Smooth muscle cell (in vitro differentiated cells): Measurements from ENCODE around the gene SELENOF. TPM values are rescaled to one million over a fixed set of nuclear protein-coding genes. Genes with fewer than 3 reads are reported as not detected.

ENCODE experiments used
- DNase-seq: peaks from one replicate; lab custom pipeline; 2025; ENCODE audit not compliant: unreplicated experiment; lab: John Stamatoyannopoulos, UW
- H2AFZ ChIP-seq: fragments of 200-600 bp; sonication (generic); 2 replicates; pipeline ENCODE4 v1.6.0; 2016; ENCODE audit warnings: antibody characterized with exemption, low read depth, mild to moderate bottlenecking
- H3F3A ChIP-seq: fragments of 200-600 bp; sonication (generic); 2 replicates; pipeline ENCODE4 v1.6.0; 2017; ENCODE audit warnings: antibody characterized with exemption, low read depth
- H3K27ac ChIP-seq: fragments of 200-600 bp; sonication (generic); 2 replicates; pipeline ENCODE4 v1.5.1; 2016; ENCODE audit warnings: low read depth, mild to moderate bottlenecking
- H3K27me3 ChIP-seq: fragments of 200-600 bp; sonication (generic); 2 replicates; pipeline ENCODE4 v1.6.1; 2016; ENCODE audit warnings: low read depth, mild to moderate bottlenecking
- H3K36me3 ChIP-seq: fragments of 200-600 bp; sonication (generic); 2 replicates; pipeline ENCODE4 v1.5.1; 2016; ENCODE audit warnings: low read depth
- H3K4me1 ChIP-seq: fragments of 200-600 bp; sonication (generic); 2 replicates; pipeline ENCODE4 v1.5.1; 2016; ENCODE audit warnings: low read depth
- H3K4me2 ChIP-seq: fragments of 200-600 bp; sonication (generic); 2 replicates; pipeline ENCODE4 v1.6.0; 2016; ENCODE audit warnings: mild to moderate bottlenecking
- H3K4me3 ChIP-seq: fragments of 200-600 bp; sonication (generic); 2 replicates; pipeline ENCODE4 v1.5.1; 2016; ENCODE audit warnings: mild to moderate bottlenecking
- H3K79me2 ChIP-seq: fragments of 200-600 bp; sonication (generic); 2 replicates; pipeline ENCODE4 v1.6.0; 2016; ENCODE audit warnings: low read depth, mild to moderate bottlenecking
- H3K9ac ChIP-seq: fragments of 200-600 bp; sonication (generic); 2 replicates; pipeline ENCODE4 v1.6.0; 2016; ENCODE audit warnings: low read depth
- H3K9me3 ChIP-seq: fragments of 200-600 bp; sonication (generic); replicated peaks from 2 replicates; pipeline ENCODE4 v1.5.1; 2016; ENCODE audit warnings: low read depth
- H4K20me1 ChIP-seq: fragments of 200-600 bp; sonication (generic); 2 replicates; pipeline ENCODE4 v1.6.0; 2016; ENCODE audit warnings: low read depth
- CTCF ChIP-seq: fragments of 200-600 bp; sonication (generic); IDR thresholded peaks from 2 replicates; pipeline ENCODE4 v1.5.1; 2017; ENCODE audit warnings: borderline replicate concordance, mild to moderate bottlenecking, antibody characterized with exemption; ENCODE audit not compliant: insufficient read depth, poor library complexity, severe bottlenecking
- WGBS: methylation state at CpG from one replicate; pipeline ENCODE4 v1.1.7; 2016; ENCODE audit warnings: low lambda C conversion rate; 5-methylcytosine and 5-hydroxymethylcytosine counted together
- polyA plus RNA-seq: library from polyadenylated mRNA; unstranded; fragments of >200 nt; fragmentation: Nextera tagmentation; extraction: Ambion mirVana; gene quantifications from 2 replicates; pipeline ENCODE4 v1.2.1, GENCODE V29; 2016
- total RNA-seq: library from RNA; depleted of rRNA; stranded (reverse); fragments of >200 nt; gene quantifications from 2 replicates; pipeline ENCODE4 v1.2.3, GENCODE V29; 2014

Gene SELENOF
- total and polyA plus RNA-seq, 2 experiments from 2014 or later = 185 to 252 TPM

DNA sequence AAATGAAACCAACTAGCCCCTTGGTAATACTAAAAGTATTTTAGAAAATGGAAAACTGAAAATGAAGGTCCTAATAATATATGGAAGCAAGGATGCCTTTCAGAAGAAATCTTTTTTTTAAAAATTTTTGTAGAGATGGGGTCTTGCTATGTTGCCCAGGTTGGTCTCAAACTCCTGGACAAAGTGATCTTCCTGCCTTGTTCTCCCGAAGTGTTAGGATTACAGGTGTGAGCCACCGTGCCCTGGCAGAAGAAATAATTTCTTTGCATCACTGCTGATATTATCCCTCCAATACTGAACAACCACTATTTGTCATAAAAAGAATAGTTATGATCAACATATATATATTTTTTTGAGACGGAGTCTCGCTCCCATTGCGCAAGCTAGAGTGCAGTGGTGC, 25.6 kb downstream of the SELENOF start:
- H3K4me2 ChIP-seq = no peak overlapping the region
- H3K9ac ChIP-seq = no peak overlapping the region
- H3K36me3 ChIP-seq = no peaks in the 10 kb centered on the region
- H2AFZ ChIP-seq = no peak overlapping the region
- H3K79me2 ChIP-seq = peaks cover 74% of the 10 kb centered on the region
- H3K4me1 ChIP-seq = no peaks in the 10 kb centered on the region
- H3K27me3 ChIP-seq = no peaks in the 10 kb centered on the region
- WGBS = 98% methylated on average over 5 of the region's 5 CpGs
- H4K20me1 ChIP-seq = peaks cover 65% of the 10 kb centered on the region
- H3K9me3 ChIP-seq = no peaks in the 10 kb centered on the region
- no peaks in the 10 kb centered on the region for H3F3A ChIP-seq
- no peak for TF ChIP-seq CTCF
- no peak overlapping the region for H3K4me3 ChIP-seq
- no peak for DNase-seq
- H3K27ac ChIP-seq = no peak overlapping the region

DNA sequence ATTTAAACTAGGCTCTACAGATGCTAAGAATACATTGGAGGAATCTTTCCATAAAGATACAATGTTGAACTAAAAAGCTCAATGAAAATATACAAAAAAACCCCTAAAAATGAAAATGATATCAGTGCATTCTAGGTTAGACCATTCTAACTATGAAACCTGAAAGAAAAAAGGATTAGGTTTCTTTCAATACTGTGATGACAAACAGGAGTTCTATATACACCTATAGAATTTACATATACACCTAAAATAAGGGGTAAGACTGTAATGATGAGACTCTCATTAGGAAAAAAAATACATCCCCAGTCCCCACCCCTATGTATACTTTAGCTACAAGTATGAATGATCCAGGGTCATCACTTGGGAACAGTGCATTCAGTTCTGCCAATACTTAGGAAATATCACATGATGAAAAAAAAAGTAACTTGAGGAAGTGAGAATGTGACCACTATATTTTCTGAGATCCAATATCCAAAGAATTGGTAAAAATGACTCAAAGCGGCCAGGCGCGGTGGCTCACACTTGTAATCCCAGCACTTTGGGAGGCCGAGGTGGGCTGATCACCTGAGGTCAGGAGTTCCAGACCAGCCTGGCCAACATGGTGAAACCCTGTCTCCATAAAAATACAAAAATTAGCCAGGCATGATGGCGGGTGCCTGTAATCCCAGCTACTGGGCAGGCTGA, 26.3 kb downstream of the SELENOF start:
- H3K9me3 ChIP-seq = no peaks in the 10 kb centered on the region
- no peaks in the 10 kb centered on the region for H3K27me3 ChIP-seq
- no peak overlapping the region for H3K27ac ChIP-seq
- H3K9ac ChIP-seq = no peak overlapping the region
- no peaks in the 10 kb centered on the region for H3F3A ChIP-seq
- H4K20me1 ChIP-seq = peaks cover 59% of the 10 kb centered on the region
- H2AFZ ChIP-seq = no peak overlapping the region
- H3K4me2 ChIP-seq = no peak overlapping the region
- H3K4me3 ChIP-seq = no peak overlapping the region
- WGBS = 98% methylated on average over 5 of the region's 5 CpGs
- H3K79me2 ChIP-seq = peaks cover 71% of the 10 kb centered on the region
- H3K36me3 ChIP-seq = no peaks in the 10 kb centered on the region
- DNase-seq = no peak
- no peaks in the 10 kb centered on the region for H3K4me1 ChIP-seq
- no peak for TF ChIP-seq CTCF

DNA sequence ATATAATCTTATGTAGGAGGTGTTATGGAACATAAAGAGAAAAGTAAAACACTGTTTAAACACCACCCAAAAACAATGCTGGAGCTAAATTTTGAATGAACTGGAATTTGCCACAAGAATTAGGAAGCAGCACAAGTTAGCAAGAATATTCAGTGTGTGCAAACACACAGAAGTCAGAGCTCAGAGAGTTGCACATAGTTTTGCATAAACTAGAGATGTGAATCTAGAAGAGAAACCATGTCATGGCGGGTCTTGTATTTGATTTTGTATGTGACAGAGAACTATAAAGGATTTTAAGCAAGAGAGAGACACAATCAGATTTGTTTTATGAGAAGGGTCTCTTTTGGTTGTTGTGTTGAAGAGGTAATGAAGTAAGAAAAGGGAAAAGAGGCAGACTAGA, 38.2 kb downstream of the SELENOF start:
- H3K4me3 ChIP-seq = no peak overlapping the region
- TF ChIP-seq CTCF = no peak

GRCh38 chr1:86872086-86872485, 41.8 kb downstream of the SELENOF start:
- TF ChIP-seq CTCF = no peak
- H3K4me3 ChIP-seq = no peak overlapping the region
- H3K9me3 ChIP-seq = no peaks in the 10 kb centered on the region
- no peaks in the 10 kb centered on the region for H3F3A ChIP-seq
- WGBS = 97% methylated on average over 8 of the region's 8 CpGs
- no peak for DNase-seq
- no peak overlapping the region for H3K4me2 ChIP-seq
- no peak overlapping the region for H3K27ac ChIP-seq
- H3K27me3 ChIP-seq = no peaks in the 10 kb centered on the region
- peaks cover 34% of the 10 kb centered on the region for H4K20me1 ChIP-seq
- H3K4me1 ChIP-seq = no peaks in the 10 kb centered on the region
- no peak overlapping the region for H3K9ac ChIP-seq
- no peak overlapping the region for H2AFZ ChIP-seq
- no peaks in the 10 kb centered on the region for H3K36me3 ChIP-seq
- H3K79me2 ChIP-seq = peaks cover 35% of the 10 kb centered on the region

More for the DNA sequence above, 38.2 kb downstream of the SELENOF start:
- no peaks in the 10 kb centered on the region for H3K9me3 ChIP-seq
- peaks cover 17% of the 10 kb centered on the region for H3K36me3 ChIP-seq
- no peak overlapping the region for H3K4me2 ChIP-seq
- no peaks in the 10 kb centered on the region for H3F3A ChIP-seq
- H2AFZ ChIP-seq = no peak overlapping the region
- no peak for DNase-seq
- peaks cover 28% of the 10 kb centered on the region for H4K20me1 ChIP-seq
- no peaks in the 10 kb centered on the region for H3K4me1 ChIP-seq
- H3K27ac ChIP-seq = no peak overlapping the region
- H3K27me3 ChIP-seq = no peaks in the 10 kb centered on the region
- H3K79me2 ChIP-seq = peaks cover 34% of the 10 kb centered on the region
- WGBS = 97% methylated on average over 1 of the region's 1 CpG
- H3K9ac ChIP-seq = no peak overlapping the region
